Upper lobe of right lung (tissue), 1 donor: ENCODE data around the gene DIP2C. TPM values are rescaled to one million over a fixed set of nuclear protein-coding genes. Genes with fewer than 3 reads are reported as not detected.
"Not testable (repeated sequence)": the region's sequence is repeated elsewhere in the genome, so short reads cannot be mapped to it uniquely, and the experiment has no call there.

Experiments
- ATAC-seq: fragments of 200-7000 bp; cut with Tn5 transposase; one replicate; pipeline ENCODE4 v1.9.1; 2020; ENCODE audit warnings: mild to moderate bottlenecking, moderate library complexity
- DNase-seq: peaks from one replicate; pipeline ENCODE4 v3.0.0-alpha.2; 2020
- H3K27ac ChIP-seq: fragments of 200-600 bp; one replicate; pipeline ENCODE4 v1.8.0; 2022
- H3K27me3 ChIP-seq: fragments of 200-600 bp; one replicate; pipeline ENCODE4 v1.8.0; 2022; ENCODE audit warnings: mild to moderate bottlenecking
- H3K36me3 ChIP-seq: fragments of 200-600 bp; one replicate; pipeline ENCODE4 v1.8.0; 2022
- H3K4me1 ChIP-seq: fragments of 200-600 bp; one replicate; pipeline ENCODE4 v1.8.0; 2022
- H3K4me3 ChIP-seq: fragments of 200-600 bp; one replicate; pipeline ENCODE4 v1.8.0; 2022; ENCODE audit warnings: mild to moderate bottlenecking
- H3K9me3 ChIP-seq: fragments of 200-600 bp; one replicate; pipeline ENCODE4 v1.8.0; 2022
- intact Hi-C: fragments of 100-400 bp; cut with DNase I; formaldehyde crosslinking; loops from one replicate; pipeline ENCODE4 v1.11.0; 2022
- total RNA-seq: library from RNA; stranded (reverse); fragmentation: NEBNext Ultra II Directional; extraction: Animal tissue kit (Norgen Biotek cat#: 25700); gene quantifications from one replicate; pipeline ENCODE4 v1.2.1, GENCODE V29; 2021
- TF ChIP-seq, protein P1 (sequence below): fragments of 200-600 bp; IDR thresholded peaks from one replicate; pipeline ENCODE4 v1.8.0; 2022; ENCODE audit warnings: antibody characterized with exemption
- donor health status: DM: no; HTN: yes; CAD: no; lungs with severe emphysema.

The DIP2C gene
- total RNA-seq, 1 donor from 2014 or later, result 17.3 TPM

DNA sequence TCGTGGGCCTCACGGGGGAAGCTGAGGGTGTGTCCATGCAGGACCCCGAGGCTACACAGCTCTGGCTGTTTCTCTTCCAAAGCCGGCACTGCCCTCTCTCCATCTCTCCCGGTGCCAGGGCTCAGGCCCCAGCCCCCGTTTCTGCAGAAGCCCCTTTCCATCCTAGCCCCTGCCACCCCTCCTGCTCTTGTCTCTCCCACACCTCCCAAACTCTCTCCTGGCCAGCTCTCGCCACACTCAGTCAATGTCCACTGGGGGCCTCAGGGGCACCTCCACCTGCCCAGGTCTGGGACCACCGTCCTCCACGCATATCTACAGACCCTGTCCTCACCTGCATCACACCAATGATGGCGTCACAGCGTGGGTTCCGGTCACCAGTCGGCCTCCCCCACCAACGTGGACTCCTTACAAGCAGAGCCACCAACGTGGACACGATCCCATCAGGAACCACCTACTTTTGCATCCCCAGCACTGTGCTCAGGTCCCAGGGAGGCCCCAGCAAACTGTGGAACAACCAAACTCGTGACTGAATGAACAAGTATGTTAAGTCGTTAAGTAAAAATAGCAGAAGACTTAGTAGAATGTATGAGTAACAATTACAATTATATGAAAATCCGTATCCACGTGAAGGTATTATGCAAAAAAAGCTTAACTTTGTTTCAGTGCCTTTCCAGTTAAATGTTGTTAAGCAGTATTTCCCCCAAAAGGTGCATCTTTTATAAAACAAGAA is 38.4 kb downstream of the DIP2C start:
- Histone ChIP-seq H3K27me3 (no peaks in the 10 kb centered on the region), H3K4me3 (no peak overlapping the region), H3K27ac (no peak overlapping the region), H3K36me3 (no peaks in the 10 kb centered on the region), H3K4me1 (peaks cover 16% of the 10 kb centered on the region), H3K9me3 (no peaks in the 10 kb centered on the region)
- intact Hi-C loops, result no loop called here
- TF ChIP-seq, protein P1, sequence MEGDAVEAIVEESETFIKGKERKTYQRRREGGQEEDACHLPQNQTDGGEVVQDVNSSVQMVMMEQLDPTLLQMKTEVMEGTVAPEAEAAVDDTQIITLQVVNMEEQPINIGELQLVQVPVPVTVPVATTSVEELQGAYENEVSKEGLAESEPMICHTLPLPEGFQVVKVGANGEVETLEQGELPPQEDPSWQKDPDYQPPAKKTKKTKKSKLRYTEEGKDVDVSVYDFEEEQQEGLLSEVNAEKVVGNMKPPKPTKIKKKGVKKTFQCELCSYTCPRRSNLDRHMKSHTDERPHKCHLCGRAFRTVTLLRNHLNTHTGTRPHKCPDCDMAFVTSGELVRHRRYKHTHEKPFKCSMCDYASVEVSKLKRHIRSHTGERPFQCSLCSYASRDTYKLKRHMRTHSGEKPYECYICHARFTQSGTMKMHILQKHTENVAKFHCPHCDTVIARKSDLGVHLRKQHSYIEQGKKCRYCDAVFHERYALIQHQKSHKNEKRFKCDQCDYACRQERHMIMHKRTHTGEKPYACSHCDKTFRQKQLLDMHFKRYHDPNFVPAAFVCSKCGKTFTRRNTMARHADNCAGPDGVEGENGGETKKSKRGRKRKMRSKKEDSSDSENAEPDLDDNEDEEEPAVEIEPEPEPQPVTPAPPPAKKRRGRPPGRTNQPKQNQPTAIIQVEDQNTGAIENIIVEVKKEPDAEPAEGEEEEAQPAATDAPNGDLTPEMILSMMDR, result no peak
- ATAC-seq (peak; percentile 19), DNase-seq (no peak)

DNA sequence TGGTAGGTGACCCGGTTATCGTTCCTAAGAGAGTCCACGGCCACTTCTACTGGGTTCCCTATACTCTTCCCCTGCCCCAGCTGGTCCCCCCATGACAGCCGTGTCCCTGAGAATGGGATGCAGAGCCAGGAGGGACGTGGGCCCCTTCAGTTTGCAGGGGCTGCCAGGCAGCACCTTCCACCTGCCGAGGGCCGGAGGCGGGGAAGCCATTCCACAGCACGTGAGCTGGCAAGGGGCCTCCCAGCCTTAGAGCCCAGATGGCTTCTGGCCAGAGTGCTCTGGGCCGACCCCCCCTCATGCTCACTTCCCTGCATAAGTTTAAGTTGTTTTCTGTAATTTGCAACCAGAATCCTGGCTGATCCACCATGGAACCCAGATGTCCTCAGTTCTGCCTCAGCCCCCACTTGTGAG is 39.0 kb downstream of the DIP2C start:
- Histone ChIP-seq H3K4me3 (peak overlapping the region; percentile 19), H3K4me1 (peaks cover 16% of the 10 kb centered on the region)

DNA sequence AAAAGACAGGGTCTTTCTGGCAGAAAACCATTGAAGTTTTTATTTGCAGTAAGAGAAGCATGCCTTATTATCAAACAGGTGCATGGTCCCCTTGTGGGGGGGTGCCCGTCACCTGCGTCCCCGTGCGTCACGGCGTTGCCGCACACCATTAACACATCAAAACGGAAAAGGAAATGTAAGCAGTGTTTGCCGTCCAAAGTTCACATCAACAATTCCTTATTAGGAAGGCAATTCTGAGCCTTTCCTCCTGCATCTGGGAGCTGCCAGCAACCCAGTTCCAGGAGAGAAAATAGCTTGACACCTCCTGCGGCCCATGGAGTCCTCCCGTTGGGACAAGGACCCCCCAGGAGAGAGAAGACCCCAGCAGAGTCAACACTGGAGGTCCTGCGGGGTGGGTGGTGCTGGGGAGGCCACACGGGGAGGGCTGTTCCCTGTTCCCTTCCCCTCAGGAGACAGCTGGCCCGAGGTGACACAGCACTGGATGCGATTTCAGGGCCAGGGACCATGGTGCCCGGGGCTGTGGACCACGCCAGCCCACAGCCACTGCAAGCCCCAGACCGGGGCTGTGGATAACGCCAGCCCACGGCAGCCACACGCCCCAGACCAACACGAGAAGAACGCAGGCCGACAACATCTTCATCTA is 39.5 kb downstream of the DIP2C start:
- peak overlapping the region; percentile 19 for H3K4me3 ChIP-seq
- H3K36me3 ChIP-seq, result no peaks in the 10 kb centered on the region
- intact Hi-C loops, result no loop called here
- DNase-seq (no peak), ATAC-seq (peak; percentile 58)
- no peaks in the 10 kb centered on the region for H3K9me3 ChIP-seq
- TF ChIP-seq, protein P1, result no peak
- H3K27me3 ChIP-seq, result no peaks in the 10 kb centered on the region
- no peak overlapping the region for H3K27ac ChIP-seq
- H3K4me1 ChIP-seq, result peaks cover 16% of the 10 kb centered on the region

More for the DNA sequence above, 39.0 kb downstream of the DIP2C start:
- DNase-seq (no peak), ATAC-seq (peak; percentile 23)
- Histone ChIP-seq H3K36me3 (no peaks in the 10 kb centered on the region), H3K27me3 (no peaks in the 10 kb centered on the region), H3K27ac (no peak overlapping the region), H3K9me3 (no peaks in the 10 kb centered on the region)
- TF ChIP-seq, protein P1, result no peak
- intact Hi-C loops, result no loop called here

DNA sequence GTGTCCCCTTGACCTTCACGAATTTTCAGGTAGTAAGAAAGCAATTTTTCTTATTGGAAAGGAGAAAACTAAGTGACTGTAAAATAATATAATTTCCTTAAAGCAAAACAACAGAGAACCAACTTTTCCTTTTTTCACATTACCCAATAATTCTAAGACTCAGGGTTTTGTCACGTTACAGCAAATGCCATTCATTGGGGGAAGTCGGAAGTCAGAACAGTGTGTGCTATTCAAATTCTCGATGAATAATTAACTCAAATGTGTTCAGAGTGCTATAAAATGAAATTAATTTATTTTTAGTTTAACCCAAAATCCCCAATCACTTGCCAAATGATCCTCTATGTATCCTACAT is 40.0 kb downstream of the DIP2C start:
- H3K36me3 ChIP-seq, result no peaks in the 10 kb centered on the region
- no peaks in the 10 kb centered on the region for H3K9me3 ChIP-seq
- H3K27ac ChIP-seq, result no peak overlapping the region
- intact Hi-C loops, result no loop called here
- ATAC-seq (no peak), DNase-seq (no peak)
- TF ChIP-seq, protein P1, result no peak
- no peak overlapping the region for H3K4me3 ChIP-seq
- peaks cover 16% of the 10 kb centered on the region for H3K4me1 ChIP-seq
- no peaks in the 10 kb centered on the region for H3K27me3 ChIP-seq

DNA sequence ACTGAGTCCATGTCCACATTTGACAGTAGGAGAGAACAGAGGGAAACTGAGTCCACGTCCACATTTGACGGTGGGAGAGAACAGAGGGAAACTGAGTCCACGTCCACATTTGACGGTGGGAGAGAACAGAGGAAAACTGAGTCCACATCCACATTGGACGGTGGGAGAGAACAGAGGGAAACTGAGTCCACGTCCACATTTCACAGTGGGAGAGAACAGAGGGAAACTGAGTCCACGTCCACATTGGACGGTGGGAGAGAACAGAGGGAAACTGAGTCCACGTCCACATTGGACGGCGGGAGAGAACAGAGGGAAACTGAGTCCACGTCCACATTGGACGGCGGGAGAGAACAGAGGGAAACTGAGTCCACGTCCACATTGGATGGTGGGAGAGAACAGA is 42.4 kb downstream of the DIP2C start:
- H3K27ac ChIP-seq, ATAC-seq, H3K4me3 ChIP-seq, H3K9me3 ChIP-seq, DNase-seq, intact Hi-C loops, H3K27me3 ChIP-seq, H3K36me3 ChIP-seq: not testable (repeated sequence)
- peaks cover 16% of the 10 kb centered on the region for H3K4me1 ChIP-seq

DNA sequence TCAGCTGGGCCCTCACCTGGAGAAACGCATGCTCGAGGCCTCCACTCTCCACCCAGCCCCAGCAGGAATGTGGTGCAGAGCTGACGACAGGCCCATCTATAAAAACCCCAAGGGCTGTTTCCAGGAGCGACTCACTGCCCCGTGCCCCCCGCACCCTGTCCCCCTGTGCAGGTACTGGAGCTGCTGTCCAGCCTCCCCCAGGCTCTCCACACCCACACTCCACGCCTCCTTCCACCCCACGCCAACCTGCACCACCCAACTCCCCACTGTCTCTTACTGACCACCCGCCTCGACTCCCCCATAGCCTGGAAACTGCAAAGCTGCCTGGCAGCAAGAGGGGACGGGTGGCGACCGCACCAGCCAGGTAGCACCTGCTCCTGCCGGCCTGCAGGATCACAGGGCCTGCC is 43.3 kb downstream of the DIP2C start:
- DNase-seq (peak; percentile 53), ATAC-seq (no peak)
- Histone ChIP-seq H3K4me1 (peaks cover 16% of the 10 kb centered on the region), H3K27ac (no peak overlapping the region), H3K27me3 (no peaks in the 10 kb centered on the region), H3K9me3 (no peaks in the 10 kb centered on the region), H3K36me3 (no peaks in the 10 kb centered on the region), H3K4me3 (no peak overlapping the region)
- intact Hi-C loops, result no loop called here
- TF ChIP-seq, protein P1, result no peak
